Colonic mucosa (tissue), 4 donors: Measurements from ENCODE around the gene COMT. TPM values are rescaled to one million over a fixed set of nuclear protein-coding genes. Genes with fewer than 3 reads are reported as not detected.

Source experiments
- DNase-seq: peaks from one replicate; pipeline ENCODE4 v3.0.0-alpha.2; 2020
- H3K27ac ChIP-seq: fragments of 200-600 bp; one replicate; pipeline ENCODE4 v1.8.0; 2021
- H3K27me3 ChIP-seq: fragments of 200-600 bp; one replicate; pipeline ENCODE4 v1.8.0; 2021
- H3K36me3 ChIP-seq: fragments of 200-600 bp; one replicate; pipeline ENCODE4 v1.8.0; 2021
- H3K4me1 ChIP-seq: fragments of 200-600 bp; one replicate; pipeline ENCODE4 v1.8.0; 2021; ENCODE audit warnings: mild to moderate bottlenecking
- H3K4me3 ChIP-seq: fragments of 200-600 bp; one replicate; pipeline ENCODE4 v1.8.0; 2021
- H3K9ac ChIP-seq, 2 donors: one replicate each; pipeline ENCODE4 v1.7.0; 2013; ENCODE audit warnings: control low read depth in 2 of 2, low read depth in 2 of 2, low read length in 2 of 2
- H3K9me3 ChIP-seq: fragments of 200-600 bp; one replicate; pipeline ENCODE4 v1.8.0; 2021
- intact Hi-C: fragments of 100-400 bp; cut with DNase I; formaldehyde crosslinking; loops from one replicate; pipeline ENCODE4 v1.14.1; 2022
- total RNA-seq, 2 donors: library from RNA; stranded (reverse); fragmentation: NEBNext Ultra II Directional in 1 of 2; extraction: Animal tissue kit (Norgen Biotek cat#: 25700) in 1 of 2; gene quantifications; one replicate each; pipeline ENCODE4 v1.2.1, GENCODE V29; 2021
- TF ChIP-seq, protein P1 (sequence below): fragments of 200-600 bp; IDR thresholded peaks from one replicate; pipeline ENCODE4 v1.8.0; 2022; ENCODE audit warnings: antibody characterized with exemption, mild to moderate bottlenecking
- donor health status: healthy.
- donor health status: DM: no; HTN: no; CAD: no.
- donor health status: DM: no; HTN: no; CAD: no.

Gene COMT
- total RNA-seq, 2 donors from 2014 or later = 70.0 to 125 TPM

- Histone ChIP-seq H3K4me3 (no peak overlapping the region), H3K36me3 (no peaks in the 10 kb centered on the region), H3K4me1 (no peaks in the 10 kb centered on the region), H3K27ac (no peak overlapping the region), H3K27me3 (no peaks in the 10 kb centered on the region), H3K9ac (no peak overlapping the region), H3K9me3 (no peaks in the 10 kb centered on the region)
- DNase-seq = no peak
- intact Hi-C loops = no loop called here
- TF ChIP-seq, protein P1, sequence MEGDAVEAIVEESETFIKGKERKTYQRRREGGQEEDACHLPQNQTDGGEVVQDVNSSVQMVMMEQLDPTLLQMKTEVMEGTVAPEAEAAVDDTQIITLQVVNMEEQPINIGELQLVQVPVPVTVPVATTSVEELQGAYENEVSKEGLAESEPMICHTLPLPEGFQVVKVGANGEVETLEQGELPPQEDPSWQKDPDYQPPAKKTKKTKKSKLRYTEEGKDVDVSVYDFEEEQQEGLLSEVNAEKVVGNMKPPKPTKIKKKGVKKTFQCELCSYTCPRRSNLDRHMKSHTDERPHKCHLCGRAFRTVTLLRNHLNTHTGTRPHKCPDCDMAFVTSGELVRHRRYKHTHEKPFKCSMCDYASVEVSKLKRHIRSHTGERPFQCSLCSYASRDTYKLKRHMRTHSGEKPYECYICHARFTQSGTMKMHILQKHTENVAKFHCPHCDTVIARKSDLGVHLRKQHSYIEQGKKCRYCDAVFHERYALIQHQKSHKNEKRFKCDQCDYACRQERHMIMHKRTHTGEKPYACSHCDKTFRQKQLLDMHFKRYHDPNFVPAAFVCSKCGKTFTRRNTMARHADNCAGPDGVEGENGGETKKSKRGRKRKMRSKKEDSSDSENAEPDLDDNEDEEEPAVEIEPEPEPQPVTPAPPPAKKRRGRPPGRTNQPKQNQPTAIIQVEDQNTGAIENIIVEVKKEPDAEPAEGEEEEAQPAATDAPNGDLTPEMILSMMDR = no peak
These were observed 44.8 kb upstream of the COMT start for GRCh38 chr22:19896665-19897355.

- intact Hi-C loops = no loop called here
- Histone ChIP-seq H3K9ac (no peak overlapping the region), H3K9me3 (no peaks in the 10 kb centered on the region), H3K36me3 (no peaks in the 10 kb centered on the region), H3K27me3 (no peaks in the 10 kb centered on the region), H3K27ac (no peak overlapping the region), H3K4me3 (no peak overlapping the region), H3K4me1 (no peaks in the 10 kb centered on the region)
- TF ChIP-seq, protein P1 = no peak
- no peak for DNase-seq
These were observed 43.8 kb upstream of the COMT start for GRCh38 chr22:19897726-19898125.

DNA sequence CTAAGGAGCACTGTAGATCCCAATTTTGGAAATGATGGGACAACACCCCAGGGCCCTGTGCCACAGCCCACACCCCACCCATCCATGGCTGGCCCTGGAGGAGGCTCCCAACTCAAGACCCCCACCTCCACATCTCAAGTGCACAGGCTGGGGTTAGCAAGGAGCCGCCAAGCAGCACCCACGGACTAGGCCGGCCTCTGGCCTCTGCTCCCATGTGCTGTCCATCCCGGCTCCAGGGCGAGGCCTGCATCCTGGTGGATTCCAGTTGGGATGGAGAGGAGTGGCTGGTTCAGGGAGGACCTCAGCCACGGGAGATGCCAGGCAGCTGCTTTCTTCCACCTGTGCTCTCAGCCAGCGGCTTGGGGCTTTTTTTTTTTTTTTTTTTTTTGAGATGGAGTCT lies 43.4 kb upstream of the COMT start:
- Histone ChIP-seq H3K4me1 (no peaks in the 10 kb centered on the region), H3K4me3 (no peak overlapping the region), H3K27me3 (no peaks in the 10 kb centered on the region), H3K9me3 (no peaks in the 10 kb centered on the region), H3K27ac (no peak overlapping the region), H3K36me3 (no peaks in the 10 kb centered on the region), H3K9ac (no peak overlapping the region)
- intact Hi-C loops = no loop called here
- TF ChIP-seq, protein P1 = no peak
- DNase-seq = no peak

GRCh38 chr22:19898831-19899567 lies 42.6 kb upstream of the COMT start:
- DNase-seq = no peak
- intact Hi-C loops = no loop called here
- Histone ChIP-seq H3K9ac (no peak overlapping the region), H3K36me3 (no peaks in the 10 kb centered on the region), H3K27me3 (no peaks in the 10 kb centered on the region), H3K4me3 (no peak overlapping the region), H3K27ac (no peak overlapping the region), H3K4me1 (no peaks in the 10 kb centered on the region), H3K9me3 (no peaks in the 10 kb centered on the region)
- TF ChIP-seq, protein P1 = no peak

DNA sequence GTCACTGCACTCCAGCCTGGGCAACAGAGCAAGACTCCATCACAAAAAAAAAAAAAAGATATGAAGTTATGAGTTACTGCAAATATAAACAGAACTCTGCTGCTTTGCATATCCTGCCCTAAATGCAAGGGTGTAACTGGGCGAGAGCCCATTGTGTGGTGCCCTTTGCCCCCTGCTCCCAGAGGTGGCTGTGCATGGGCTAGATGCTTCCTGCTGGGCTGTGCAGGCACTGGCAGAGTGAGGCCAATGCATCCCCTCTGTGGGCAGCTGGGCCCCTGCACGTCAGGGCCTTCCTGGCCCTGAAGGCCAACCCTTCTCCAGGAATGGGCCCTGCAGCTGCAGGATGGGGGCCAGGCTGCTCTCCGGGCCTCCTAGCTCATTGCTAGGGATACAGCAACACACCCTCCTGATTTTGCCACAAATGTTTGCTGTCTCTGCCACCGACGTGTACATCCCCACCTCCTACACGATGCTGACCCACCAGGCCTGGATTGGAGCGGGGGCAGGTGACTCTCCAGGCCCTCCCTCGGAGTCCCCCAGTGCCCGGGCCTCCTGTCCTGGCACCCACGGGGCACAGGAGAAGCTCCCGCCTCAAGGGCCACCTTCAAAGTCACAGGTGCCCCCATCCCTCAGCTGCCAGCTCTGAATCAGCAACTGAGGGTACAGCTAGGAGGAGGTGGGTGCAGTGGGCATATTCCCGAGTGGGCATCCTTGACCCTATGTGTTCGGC lies 40.7 kb upstream of the COMT start:
- no peak overlapping the region for H3K4me3 ChIP-seq
- TF ChIP-seq, protein P1 = no peak
- no peaks in the 10 kb centered on the region for H3K27me3 ChIP-seq
- H3K4me1 ChIP-seq = no peaks in the 10 kb centered on the region
- no peak overlapping the region for H3K27ac ChIP-seq
- intact Hi-C loops = no loop called here
- H3K36me3 ChIP-seq = no peaks in the 10 kb centered on the region
- H3K9ac ChIP-seq = no peak overlapping the region
- DNase-seq = peak; percentile 80
- no peaks in the 10 kb centered on the region for H3K9me3 ChIP-seq
